GM12891 (cell line): ENCODE results near the gene C1QTNF7.

Experiments
- PAX5 ChIP-seq: IDR thresholded peaks from 2 replicates; pipeline ENCODE4 v1.6.1; 2011; ENCODE audit warnings: low read length, moderate library complexity, mild to moderate bottlenecking; ENCODE audit not compliant: insufficient read depth, severe bottlenecking
- POLR2A ChIP-seq: IDR thresholded peaks from 2 replicates; pipeline ENCODE4 v1.6.1; 2011; ENCODE audit warnings: low read depth, low read length, control low read depth
- POLR2AphosphoS5 ChIP-seq: IDR thresholded peaks from 2 replicates; pipeline ENCODE4 v1.6.1; 2011; ENCODE audit warnings: low read depth, low read length, control low read depth

- TF ChIP-seq POLR2A (no peak), PAX5 (no peak), POLR2AphosphoS5 (no peak)
Observed at GRCh38 chr4:15466596-15466995, 38.8 kb downstream of the C1QTNF7 start.
